GM23248 (cell line): ENCODE measurements around the gene FLAD1. TPM values are rescaled to one million over a fixed set of nuclear protein-coding genes. Genes with fewer than 3 reads are reported as not detected.
A peak's percentile ranks its signal among the peaks of the same experiment; 100 is the strongest.
"Not testable (repeated sequence)": the region's sequence is repeated elsewhere in the genome, so short reads cannot be mapped to it uniquely, and the experiment has no call there.

Experiments
- DNase-seq: peaks from one replicate; pipeline ENCODE4 v3.0.0-alpha.2; 2015
- H2AFZ ChIP-seq: fragments of 200-600 bp; sonication (generic); 2 replicates; pipeline ENCODE4 v1.6.1; 2016; ENCODE audit warnings: antibody characterized with exemption
- H3F3A ChIP-seq: fragments of 200-600 bp; sonication (generic); 2 replicates; pipeline ENCODE4 v1.6.1; 2016; ENCODE audit warnings: mild to moderate bottlenecking, antibody characterized with exemption, mixed run types; ENCODE audit not compliant: insufficient read depth
- H3K27ac ChIP-seq: fragments of 200-600 bp; sonication (generic); 2 replicates; pipeline ENCODE4 v1.5.1; 2016; ENCODE audit warnings: mild to moderate bottlenecking
- H3K27me3 ChIP-seq: fragments of 200-600 bp; sonication (generic); replicated peaks from 2 replicates; pipeline ENCODE4 v1.6.1; 2016; ENCODE audit warnings: mild to moderate bottlenecking; ENCODE audit not compliant: insufficient read depth
- H3K36me3 ChIP-seq: fragments of 200-600 bp; sonication (generic); 2 replicates; pipeline ENCODE4 v1.6.1; 2016; ENCODE audit warnings: low read depth, mild to moderate bottlenecking
- H3K4me1 ChIP-seq: fragments of 200-600 bp; sonication (generic); 2 replicates; pipeline ENCODE4 v1.6.1; 2016; ENCODE audit warnings: mild to moderate bottlenecking; ENCODE audit not compliant: insufficient read depth
- H3K4me2 ChIP-seq: fragments of 200-600 bp; sonication (generic); one replicate; pipeline ENCODE4 v1.6.1; 2016; ENCODE audit warnings: mild to moderate bottlenecking; ENCODE audit not compliant: unreplicated experiment
- H3K4me3 ChIP-seq: fragments of 200-600 bp; sonication (generic); 2 replicates; pipeline ENCODE4 v1.5.1; 2016; ENCODE audit warnings: mild to moderate bottlenecking
- H3K79me2 ChIP-seq: fragments of 200-600 bp; sonication (generic); 2 replicates; pipeline ENCODE4 v1.6.1; 2016; ENCODE audit warnings: mild to moderate bottlenecking; ENCODE audit not compliant: insufficient read depth
- H3K9ac ChIP-seq: fragments of 200-600 bp; sonication (generic); 2 replicates; pipeline ENCODE4 v1.6.1; 2016; ENCODE audit warnings: mild to moderate bottlenecking
- H3K9me2 ChIP-seq: fragments of 200-600 bp; sonication (generic); 2 replicates; pipeline ENCODE4 v1.6.1; 2016; ENCODE audit warnings: mixed run types, mild to moderate bottlenecking, moderate library complexity; ENCODE audit not compliant: insufficient read depth
- H3K9me3 ChIP-seq: fragments of 200-600 bp; sonication (generic); one replicate; pipeline ENCODE4 v1.6.1; 2017; ENCODE audit warnings: low read depth
- H4K20me1 ChIP-seq: fragments of 200-600 bp; sonication (generic); 2 replicates; pipeline ENCODE4 v1.6.0; 2016; ENCODE audit not compliant: insufficient read depth
- EZH2 ChIP-seq: fragments of 200-600 bp; sonication (generic); IDR thresholded peaks from 2 replicates; pipeline ENCODE4 v1.6.1; 2018; ENCODE audit warnings: antibody characterized with exemption, mild to moderate bottlenecking; ENCODE audit not compliant: insufficient read depth, poor library complexity, severe bottlenecking
- EZH2phosphoT487 ChIP-seq: fragments of 200-600 bp; sonication (generic); IDR thresholded peaks from 2 replicates; pipeline ENCODE4 v1.6.1; 2018; ENCODE audit warnings: antibody characterized with exemption, moderate library complexity, mild to moderate bottlenecking, low read depth; ENCODE audit not compliant: insufficient read depth
- WGBS, 2 experiments: methylation state at CpG; one replicate each; pipeline ENCODE4 v1.1.6; 2015 to 2017; ENCODE audit warnings: low lambda C conversion rate in 2 of 2, low coverage in 1 of 2; ENCODE audit errors: missing lambda C conversion rate in 2 of 2; 5-methylcytosine and 5-hydroxymethylcytosine counted together
- in situ Hi-C: fragments of 300-500 bp; cut with MboI; formaldehyde crosslinking; loops from 2 replicates; pipeline ENCODE4 v1.15.0; 2020
- polyA plus RNA-seq: library from polyadenylated mRNA; unstranded; fragments of >200 nt; fragmentation: Nextera tagmentation; extraction: Ambion mirVana; gene quantifications from 2 replicates; pipeline ENCODE4 v1.2.1, GENCODE V29; 2016
- total RNA-seq: library from RNA; depleted of rRNA; stranded (reverse); fragments of >200 nt; shearing (Covaris generic); gene quantifications from 2 replicates; pipeline ENCODE4 v1.2.3, GENCODE V29; 2014

FLAD1 gene
- total and polyA plus RNA-seq, 2 experiments from 2014 or later = 21.3 to 30.2 TPM

GRCh38 chr1:154975409-154976059 is 7.6 kb upstream of the FLAD1 start:
- H3K9ac ChIP-seq = peak overlapping the region; percentile 98
- H3K27me3 ChIP-seq = no peaks in the 10 kb centered on the region
- H3F3A ChIP-seq = peaks cover 48% of the 10 kb centered on the region
- 0 to 1% methylated on average over 11 to 24 of the region's 24 CpGs for WGBS, 2 experiments
- H3K4me2 ChIP-seq = peak overlapping the region; percentile 97
- H3K79me2 ChIP-seq = peaks cover 42% of the 10 kb centered on the region
- H3K4me1 ChIP-seq = peaks cover 30% of the 10 kb centered on the region
- DNase-seq = peak; percentile 78
- in situ Hi-C loops = no loop called here
- TF ChIP-seq EZH2 (no peak), EZH2phosphoT487 (no peak)
- no peaks in the 10 kb centered on the region for H3K9me2 ChIP-seq
- H3K36me3 ChIP-seq = no peaks in the 10 kb centered on the region
- peak overlapping the region; percentile 82 for H3K4me3 ChIP-seq
- H4K20me1 ChIP-seq = no peaks in the 10 kb centered on the region
- H3K9me3 ChIP-seq = no peaks in the 10 kb centered on the region
- peak overlapping the region; percentile 99 for H3K27ac ChIP-seq
- H2AFZ ChIP-seq = peak overlapping the region; percentile 83

GRCh38 chr1:154977762-154978161 is 5.4 kb upstream of the FLAD1 start:
- 59 to 62% methylated on average over 3 of the region's 3 CpGs for WGBS, 2 experiments

GRCh38 chr1:154978360-154978759 is 4.8 kb upstream of the FLAD1 start:
- Histone ChIP-seq H2AFZ (no peak overlapping the region), H3K9me3 (no peaks in the 10 kb centered on the region), H3K27ac (no peak overlapping the region), H3K36me3 (no peaks in the 10 kb centered on the region), H3F3A (peaks cover 25% of the 10 kb centered on the region), H3K4me1 (peaks cover 10% of the 10 kb centered on the region), H3K79me2 (peaks cover 55% of the 10 kb centered on the region), H3K9ac (no peak overlapping the region), H3K9me2 (no peaks in the 10 kb centered on the region), H3K27me3 (no peaks in the 10 kb centered on the region), H3K4me3 (no peak overlapping the region), H4K20me1 (no peaks in the 10 kb centered on the region), H3K4me2 (no peak overlapping the region)
- in situ Hi-C loops = no loop called here
- 99 to 100% methylated on average over 3 of the region's 3 CpGs for WGBS, 2 experiments
- no peak for DNase-seq
- TF ChIP-seq EZH2phosphoT487 (no peak), EZH2 (no peak)

More at GRCh38 chr1:154977762-154978161, 5.4 kb upstream of the FLAD1 start:
- H3K9me2 ChIP-seq, H3K9me3 ChIP-seq, H3K4me3 ChIP-seq, H3K4me2 ChIP-seq, in situ Hi-C loops, H2AFZ ChIP-seq, DNase-seq, H4K20me1 ChIP-seq, H3K9ac ChIP-seq, H3K27ac ChIP-seq, H3K27me3 ChIP-seq, H3K36me3 ChIP-seq: not testable (repeated sequence)
- H3K4me1 ChIP-seq = peaks cover 14% of the 10 kb centered on the region
- H3K79me2 ChIP-seq = peaks cover 53% of the 10 kb centered on the region
- H3F3A ChIP-seq = peaks cover 31% of the 10 kb centered on the region

- 53 to 70% methylated on average over 6 of the region's 6 CpGs for WGBS, 2 experiments
- H3K9ac ChIP-seq = peak overlapping the region; percentile 57
- peak overlapping the region; percentile 79 for H2AFZ ChIP-seq
- in situ Hi-C loops = no loop called here
- peaks cover 5% of the 10 kb centered on the region for H3K4me1 ChIP-seq
- H3F3A ChIP-seq = no peaks in the 10 kb centered on the region; the same call in 1 of the 2 replicates
- no peaks in the 10 kb centered on the region for H4K20me1 ChIP-seq
- H3K27me3 ChIP-seq = no peaks in the 10 kb centered on the region
- H3K9me2 ChIP-seq = no peaks in the 10 kb centered on the region
- no peak for DNase-seq
- H3K4me2 ChIP-seq = peak overlapping the region; percentile 71
- H3K9me3 ChIP-seq = no peaks in the 10 kb centered on the region
- peak overlapping the region; percentile 92 for H3K4me3 ChIP-seq
- no peak overlapping the region for H3K27ac ChIP-seq
- TF ChIP-seq EZH2phosphoT487 (no peak), EZH2 (no peak)
- H3K36me3 ChIP-seq = no peaks in the 10 kb centered on the region
- H3K79me2 ChIP-seq = peaks cover 73% of the 10 kb centered on the region
Observed at GRCh38 chr1:154982341-154982740, 803 bp upstream of the FLAD1 start.
